B cell (primary cell): ENCODE measurements around the gene CSMD2. TPM values are rescaled to one million over a fixed set of nuclear protein-coding genes. Genes with fewer than 3 reads are reported as not detected.

Source experiments
- ATAC-seq: fragments of 200-7000 bp; cut with Tn5 transposase; one replicate; pipeline ENCODE4 v1.10.0; 2021; ENCODE audit warnings: low read depth, mild to moderate bottlenecking, moderate number of reproducible peaks, moderate library complexity
- CTCF ChIA-PET: fragments of 350-600 bp; sonication (Branson Sonifier 250); formaldehyde crosslinking; loops from one replicate; lab custom pipeline; 2021; ENCODE audit warnings: antibody characterized with exemption, inconsistent platforms; lab: Charles Lee
- POLR2A ChIA-PET: fragments of 350-600 bp; sonication (Branson Sonifier 250); formaldehyde crosslinking; loops from one replicate; lab custom pipeline; 2021; ENCODE audit warnings: antibody characterized with exemption; lab: Charles Lee
- DNase-seq: peaks from one replicate; pipeline ENCODE4 v3.0.0; 2013
- H2AFZ ChIP-seq: 2 replicates; pipeline ENCODE4 v1.6.1; 2012; ENCODE audit warnings: mild to moderate bottlenecking, low read depth, low read length; ENCODE audit not compliant: insufficient read depth, poor library complexity, severe bottlenecking
- H3K27ac ChIP-seq, 2 donors: 1 replicate in 1 of 2; 2 replicates in 1 of 2; pipeline ENCODE4 v1.5.1; 2012 to 2013; ENCODE audit warnings: low read length in 2 of 2, mild to moderate bottlenecking in 2 of 2, moderate library complexity in 1 of 2
- H3K27me3 ChIP-seq, 4 experiments: fragments of 200-600 bp in 1 of 4; sonication (generic) in 1 of 4; replicated peaks in 1 of 4; 1 replicate in 2 of 4; 2 replicates in 2 of 4; pipeline versions ENCODE4 v1.6.1 to v1.7.0; 2013 to 2016; ENCODE audit warnings: low read length in 3 of 4, mild to moderate bottlenecking in 2 of 4, mixed read lengths in 1 of 4, moderate library complexity in 1 of 4; ENCODE audit not compliant: insufficient read depth in 4 of 4, control insufficient read depth in 3 of 4; ENCODE audit errors: control extremely low read depth in 1 of 4
- H3K36me3 ChIP-seq, 2 experiments: replicated peaks in 1 of 2; 1 replicate in 1 of 2; 2 replicates in 1 of 2; pipeline versions ENCODE4 v1.6.1 to v1.7.1; 2013; ENCODE audit warnings: low read length in 1 of 2; ENCODE audit not compliant: insufficient read depth in 2 of 2, control insufficient read depth in 1 of 2; ENCODE audit errors: control extremely low read depth in 1 of 2, extremely low read depth in 1 of 2
- H3K4me1 ChIP-seq, 2 donors: fragments of 200-600 bp in 1 of 2; sonication (generic) in 1 of 2; 1 replicate in 1 of 2; 2 replicates in 1 of 2; pipeline versions ENCODE4 v1.5.1 to v1.6.1; 2013 to 2017; ENCODE audit warnings: low read length in 2 of 2; ENCODE audit not compliant: control insufficient read depth in 2 of 2, insufficient read depth in 2 of 2
- H3K4me2 ChIP-seq: replicated peaks from 2 replicates; pipeline ENCODE3; 2012; ENCODE audit warnings: mild to moderate bottlenecking, low read depth, low read length; ENCODE audit not compliant: poor library complexity, severe bottlenecking
- H3K4me3 ChIP-seq, 5 experiments: fragments of 200-600 bp in 1 of 5; sonication (generic) in 1 of 5; 1 replicate in 3 of 5; 2 replicates in 2 of 5; pipeline versions ENCODE4 v1.5.1 to v1.7.0; 2011 to 2016; ENCODE audit warnings: low read length in 4 of 5, mild to moderate bottlenecking in 4 of 5, low read depth in 2 of 5, control low read depth in 1 of 5, moderate library complexity in 1 of 5; ENCODE audit not compliant: insufficient read depth in 1 of 5; ENCODE audit errors: control extremely low read depth in 1 of 5, extremely low read depth in 1 of 5
- H3K79me2 ChIP-seq: fragments of 200-600 bp; sonication (generic); one replicate; pipeline ENCODE4 v1.6.0; 2016; ENCODE audit warnings: low read length; ENCODE audit not compliant: control insufficient read depth, insufficient read depth
- H3K9ac ChIP-seq: fragments of 200-600 bp; sonication (generic); 2 replicates; pipeline ENCODE4 v1.6.1; 2017; ENCODE audit warnings: mild to moderate bottlenecking, low read length, moderate library complexity
- H3K9me3 ChIP-seq, 3 donors: one replicate each; pipeline versions ENCODE4 v1.6.1 to v1.7.1; 2013; ENCODE audit warnings: low read length in 2 of 3; ENCODE audit not compliant: control insufficient read depth in 2 of 3, insufficient read depth in 1 of 3; ENCODE audit errors: control extremely low read depth in 1 of 3
- H4K20me1 ChIP-seq: 2 replicates; pipeline ENCODE4 v1.6.0; 2012; ENCODE audit warnings: mild to moderate bottlenecking, low read length; ENCODE audit not compliant: insufficient read depth, control insufficient read depth, poor library complexity, severe bottlenecking
- H3K27ac Mint-ChIP-seq: one replicate; pipeline ENCODE4 v1.8.0; 2021; ENCODE audit warnings: mixed read lengths
- H3K27me3 Mint-ChIP-seq: one replicate; pipeline ENCODE4 v1.8.0; 2021; ENCODE audit warnings: mixed read lengths
- H3K4me1 Mint-ChIP-seq: one replicate; pipeline ENCODE4 v1.8.0; 2021; ENCODE audit warnings: mixed read lengths
- H3K4me3 Mint-ChIP-seq: one replicate; pipeline ENCODE4 v1.8.0; 2021; ENCODE audit warnings: mixed read lengths
- H3K9me3 Mint-ChIP-seq: one replicate; pipeline ENCODE4 v1.8.0; 2022; ENCODE audit warnings: mixed read lengths; ENCODE audit not compliant: insufficient read depth
- EZH2 ChIP-seq: IDR thresholded peaks from 2 replicates; pipeline ENCODE4 v1.6.1; 2012; ENCODE audit warnings: borderline replicate concordance, low read depth, mild to moderate bottlenecking, moderate library complexity, low read length; ENCODE audit not compliant: insufficient read depth, poor library complexity, severe bottlenecking
- WGBS: methylation state at CpG from one replicate; pipeline ENCODE4 v1.1.5; 2013; ENCODE audit warnings: missing lambda C conversion rate; ENCODE audit not compliant: insufficient coverage; 5-methylcytosine and 5-hydroxymethylcytosine counted together
- intact Hi-C: fragments of 100-400 bp; cut with micrococcal nuclease; formaldehyde crosslinking; loops from one replicate; pipeline ENCODE4 v1.10.0; 2022
- polyA plus RNA-seq: library from polyadenylated mRNA; depleted of rRNA; stranded (reverse); fragments of >200 nt; gene quantifications from 2 replicates; pipeline ENCODE4 v1.2.3, GENCODE V29; 2012
- total RNA-seq, 2 donors: library from RNA; stranded (reverse); fragments of 120-200 nt in 1 of 2; gene quantifications; 1 replicate in 1 of 2; 2 replicates in 1 of 2; pipeline versions ENCODE4 v1.2.3 to v1.2.4, GENCODE V29; 2013 to 2022
- TF ChIP-seq, protein P1 (sequence below): fragments of 200-600 bp; IDR thresholded peaks from one replicate; pipeline ENCODE4 v1.8.0; 2022; ENCODE audit warnings: antibody characterized with exemption, mild to moderate bottlenecking

CSMD2 gene
- total and polyA plus RNA-seq, 2 donors (not counting 1 experiment from before 2014, with no cell fraction given) = not detected

DNA sequence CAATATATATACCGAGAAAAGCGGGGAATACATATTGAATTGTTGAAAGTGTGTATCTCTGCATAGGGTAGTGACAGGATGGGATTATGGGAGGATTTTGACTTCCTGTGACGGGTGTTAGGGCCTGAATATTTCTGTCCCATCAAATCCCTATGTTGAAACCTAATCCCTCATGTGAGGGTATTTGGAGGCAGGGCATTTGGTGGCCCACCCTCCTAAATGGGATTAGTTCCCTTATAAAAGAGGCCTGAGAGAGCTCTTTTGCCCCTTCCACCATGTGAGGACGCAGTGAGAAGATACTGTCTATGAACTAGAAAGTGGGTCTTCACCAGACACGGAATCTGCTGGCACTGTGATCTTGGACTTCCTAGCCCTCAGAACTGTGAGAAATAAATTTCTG, 555.3 kb downstream of the CSMD2 start:
- peaks cover 9% of the 10 kb centered on the region for H3K27me3 Mint-ChIP-seq
- POLR2A ChIA-PET = no interaction called here
- H3K27ac Mint-ChIP-seq = no peak overlapping the region
- Histone ChIP-seq H3K4me2 (no peak overlapping the region), H3K9ac (no peak overlapping the region), H2AFZ (no peak overlapping the region), H3K27ac (no peak overlapping the region), H3K36me3 (no peaks in the 10 kb centered on the region), H3K79me2 (no peaks in the 10 kb centered on the region), H3K9me3 (peaks cover 0 to 2% (median 0%) of the 10 kb centered on the region in 3 donors), H4K20me1 (no peaks in the 10 kb centered on the region), H3K27me3 (peaks cover 0 to 4% (median 0%) of the 10 kb centered on the region in 4 experiments), H3K4me3 (no peak overlapping the region), H3K4me1 (no peaks in the 10 kb centered on the region)
- no peaks in the 10 kb centered on the region for H3K9me3 Mint-ChIP-seq
- ATAC-seq = no peak
- H3K4me3 Mint-ChIP-seq = no peak overlapping the region
- WGBS = 100% methylated on average over 2 of the region's 5 CpGs
- no peak for TF ChIP-seq EZH2
- TF ChIP-seq, protein P1, sequence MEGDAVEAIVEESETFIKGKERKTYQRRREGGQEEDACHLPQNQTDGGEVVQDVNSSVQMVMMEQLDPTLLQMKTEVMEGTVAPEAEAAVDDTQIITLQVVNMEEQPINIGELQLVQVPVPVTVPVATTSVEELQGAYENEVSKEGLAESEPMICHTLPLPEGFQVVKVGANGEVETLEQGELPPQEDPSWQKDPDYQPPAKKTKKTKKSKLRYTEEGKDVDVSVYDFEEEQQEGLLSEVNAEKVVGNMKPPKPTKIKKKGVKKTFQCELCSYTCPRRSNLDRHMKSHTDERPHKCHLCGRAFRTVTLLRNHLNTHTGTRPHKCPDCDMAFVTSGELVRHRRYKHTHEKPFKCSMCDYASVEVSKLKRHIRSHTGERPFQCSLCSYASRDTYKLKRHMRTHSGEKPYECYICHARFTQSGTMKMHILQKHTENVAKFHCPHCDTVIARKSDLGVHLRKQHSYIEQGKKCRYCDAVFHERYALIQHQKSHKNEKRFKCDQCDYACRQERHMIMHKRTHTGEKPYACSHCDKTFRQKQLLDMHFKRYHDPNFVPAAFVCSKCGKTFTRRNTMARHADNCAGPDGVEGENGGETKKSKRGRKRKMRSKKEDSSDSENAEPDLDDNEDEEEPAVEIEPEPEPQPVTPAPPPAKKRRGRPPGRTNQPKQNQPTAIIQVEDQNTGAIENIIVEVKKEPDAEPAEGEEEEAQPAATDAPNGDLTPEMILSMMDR = no peak
- CTCF ChIA-PET = no interaction called here
- intact Hi-C loops = loop anchor here (5.0 kb wide), 1 partner anchor 312 kb away; no protein-coding TSS in a partner anchor
- DNase-seq = no peak
- no peaks in the 10 kb centered on the region for H3K4me1 Mint-ChIP-seq

DNA sequence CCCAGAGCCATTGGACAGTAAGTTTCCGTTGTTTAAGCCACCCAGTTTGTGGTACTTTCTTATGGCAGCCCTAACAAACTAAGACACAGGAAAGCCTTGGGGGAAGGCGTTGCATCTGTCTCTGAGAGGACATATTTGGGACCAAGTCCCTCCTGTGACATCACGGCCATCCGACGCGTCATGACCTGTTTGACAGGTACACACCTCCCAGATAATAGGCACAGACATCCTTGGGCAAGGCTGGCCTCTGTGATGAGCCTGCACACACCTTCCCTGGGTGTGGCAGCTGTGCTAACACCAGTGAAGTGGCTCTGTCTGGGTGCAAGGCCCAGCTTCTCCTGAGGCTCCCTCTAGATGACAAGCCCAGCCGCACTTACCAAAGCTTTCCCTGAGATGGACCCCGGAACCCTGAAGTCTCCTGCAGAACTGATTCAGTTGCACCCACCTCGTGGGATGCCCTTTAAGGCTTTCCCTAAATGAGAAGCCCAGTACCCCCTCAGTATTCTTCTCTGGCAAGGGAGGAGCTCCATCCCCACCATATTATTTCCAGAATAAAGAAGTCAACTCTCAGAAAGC, 556.1 kb downstream of the CSMD2 start:
- Histone ChIP-seq H3K9ac (no peak overlapping the region), H3K27me3 (peaks cover 0 to 4% (median 0%) of the 10 kb centered on the region in 4 experiments), H3K4me2 (no peak overlapping the region), H3K4me3 (no peak overlapping the region), H3K79me2 (no peaks in the 10 kb centered on the region), H4K20me1 (no peaks in the 10 kb centered on the region), H3K9me3 (peaks cover 0 to 2% (median 0%) of the 10 kb centered on the region in 3 donors), H2AFZ (no peak overlapping the region), H3K4me1 (no peaks in the 10 kb centered on the region), H3K27ac (no peak overlapping the region), H3K36me3 (no peaks in the 10 kb centered on the region)
- DNase-seq (no peak), ATAC-seq (no peak)
- intact Hi-C loops = no loop called here
- Mint-ChIP-seq H3K4me1 (no peaks in the 10 kb centered on the region), H3K9me3 (no peaks in the 10 kb centered on the region), H3K4me3 (no peak overlapping the region), H3K27me3 (peaks cover 4% of the 10 kb centered on the region), H3K27ac (no peak overlapping the region)
- CTCF ChIA-PET = no interaction called here
- WGBS = 90% methylated on average over 7 of the region's 9 CpGs
- TF ChIP-seq, protein P1 = no peak
- no peak for TF ChIP-seq EZH2
- POLR2A ChIA-PET = no interaction called here
